Measurements from ENCODE around the gene LMF1. TPM values are rescaled to one million over a fixed set of nuclear protein-coding genes. Genes with fewer than 3 reads are reported as not detected.

Gene LMF1
- total RNA-seq, 2 donors from 2014 or later, result 86.1 to 87.5 TPM

GRCh38 chr16:813916-814412, 156.8 kb downstream of the LMF1 start:
- TF ChIP-seq CTCF (IDR thresholded peaks at IDR 0.05) (peak in 1 of 4 experiments; percentile 4), POLR2A (IDR thresholded peaks at IDR 0.05) (no peak)
- Histone ChIP-seq H3K4me1 (replicated peaks) (no peaks in the 10 kb centered on the region), H3K27ac (no peak overlapping the region), H3K36me3 (no peaks in the 10 kb centered on the region), H3K27me3 (replicated peaks; ENCODE audit: insufficient read depth) (peaks cover 9% of the 10 kb centered on the region), H3K9me3 (no peaks in the 10 kb centered on the region), H3K4me3 (no peak overlapping the region)
- intact Hi-C loops (cut with DNase I), result loop anchor here (2.0 kb wide), 1 partner anchor 243 kb away; no protein-coding TSS in a partner anchor
- DNase-seq (ENCODE audit: low spot score), result no peak
- WGBS, result 58% methylated on average over 22 of the region's 22 CpGs

DNA sequence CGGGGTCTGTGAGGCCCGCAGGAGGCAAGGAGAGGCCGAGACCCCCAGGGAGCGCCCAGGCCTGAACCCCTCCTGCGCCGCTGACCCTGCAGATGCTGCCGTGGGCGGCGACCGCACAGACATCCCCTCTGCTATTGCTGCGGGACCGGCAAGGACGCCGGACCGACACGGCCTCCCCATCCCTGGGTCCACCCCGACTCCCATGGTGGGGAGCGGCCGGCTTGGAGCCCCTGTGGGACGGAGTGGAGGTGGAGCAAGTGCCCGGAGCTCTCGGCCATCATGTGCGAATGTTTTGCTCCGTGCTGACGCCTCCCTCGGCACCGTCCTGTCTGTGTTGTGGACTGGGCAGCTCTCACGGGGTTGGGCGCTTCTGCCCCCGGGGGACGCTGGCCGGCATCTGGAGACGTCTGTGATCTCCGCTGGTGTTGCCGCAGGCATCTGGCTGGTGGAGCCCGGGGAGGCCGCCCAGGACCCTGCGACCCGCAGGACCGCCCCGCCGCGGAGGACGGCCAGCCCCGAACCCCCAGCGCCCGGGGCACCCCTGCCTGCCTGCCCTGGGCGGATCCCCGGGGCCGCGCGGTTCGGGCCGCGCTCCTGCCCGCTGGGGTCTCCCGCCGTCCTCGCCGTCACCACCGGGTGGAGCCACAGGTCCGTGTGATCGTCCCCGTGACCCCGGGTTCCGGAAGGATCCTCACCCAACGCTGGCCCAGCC, 157.4 kb downstream of the LMF1 start:
- Histone ChIP-seq H3K9me3 (no peaks in the 10 kb centered on the region), H3K27ac (no peak overlapping the region), H3K27me3 (replicated peaks; ENCODE audit: insufficient read depth) (peaks cover 9% of the 10 kb centered on the region), H3K4me3 (no peak overlapping the region), H3K36me3 (no peaks in the 10 kb centered on the region), H3K4me1 (replicated peaks) (no peaks in the 10 kb centered on the region)
- no peak for DNase-seq (ENCODE audit: low spot score)
- intact Hi-C loops (cut with DNase I), result loop anchor here (2.0 kb wide), 1 partner anchor 243 kb away; no protein-coding TSS in a partner anchor
- WGBS, result 26% methylated on average over 38 of the region's 67 CpGs
- TF ChIP-seq CTCF (IDR thresholded peaks at IDR 0.05), result peak in 3 of 4 experiments; percentile 62 to 74 (median 73)
- no peak for TF ChIP-seq POLR2A (IDR thresholded peaks at IDR 0.05)

DNA sequence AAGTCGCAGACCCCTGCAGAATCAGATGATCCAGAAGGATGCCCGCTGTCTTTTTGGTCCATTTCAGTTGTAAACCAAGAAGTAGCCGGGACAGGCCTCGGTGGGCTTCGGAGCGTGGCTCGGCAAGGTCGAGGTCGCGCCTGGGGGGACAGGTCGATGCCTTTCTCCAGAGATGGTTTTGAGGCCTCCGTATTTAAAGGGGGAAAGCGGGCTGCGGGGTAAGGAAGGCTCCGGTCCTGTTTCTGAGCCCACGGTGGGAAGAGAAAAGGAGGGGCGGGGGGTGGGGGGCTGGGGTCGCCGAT, 162.7 kb downstream of the LMF1 start:
- Histone ChIP-seq H3K27ac (peak overlapping the region in 1 of 2 donors; percentile 77), H3K9me3 (no peaks in the 10 kb centered on the region), H3K4me1 (replicated peaks) (no peaks in the 10 kb centered on the region), H3K36me3 (no peaks in the 10 kb centered on the region), H3K4me3 (peak overlapping the region; percentile 61 to 65), H3K27me3 (replicated peaks; ENCODE audit: insufficient read depth) (no peaks in the 10 kb centered on the region)
- intact Hi-C loops (cut with DNase I), result no loop called here
- DNase-seq (ENCODE audit: low spot score), result no peak
- TF ChIP-seq CTCF (IDR thresholded peaks at IDR 0.05) (no peak), POLR2AphosphoS5 (IDR thresholded peaks at IDR 0.05) (no peak), POLR2A (IDR thresholded peaks at IDR 0.05) (no peak)
- WGBS, result 30% methylated on average over 18 of the region's 19 CpGs

- DNase-seq (ENCODE audit: low spot score), result peak; percentile 88
- Histone ChIP-seq H3K36me3 (no peaks in the 10 kb centered on the region), H3K9me3 (no peaks in the 10 kb centered on the region), H3K27me3 (replicated peaks; ENCODE audit: insufficient read depth) (no peaks in the 10 kb centered on the region), H3K4me1 (replicated peaks) (no peaks in the 10 kb centered on the region), H3K27ac (peak overlapping the region; percentile 72 to 77), H3K4me3 (peak overlapping the region; percentile 61 to 65)
- WGBS, result 32% methylated on average over 78 of the region's 80 CpGs
- peak; percentile 91 for TF ChIP-seq POLR2AphosphoS5 (IDR thresholded peaks at IDR 0.05)
- peak; percentile 56 for TF ChIP-seq POLR2A (IDR thresholded peaks at IDR 0.05)
- peak in 1 of 4 experiments; percentile 10 for TF ChIP-seq CTCF (IDR thresholded peaks at IDR 0.05)
- intact Hi-C loops (cut with DNase I), result no loop called here
These were observed 163.3 kb downstream of the LMF1 start for GRCh38 chr16:807347-808084.

All from prostate gland (tissue), 2 donors.